ENCODE results near the gene NR3C2. TPM values are rescaled to one million over a fixed set of nuclear protein-coding genes. Genes with fewer than 3 reads are reported as not detected.

NR3C2 gene
- total and polyA plus RNA-seq, 2 experiments from 2014 or later, result 1.2 to 3.0 TPM

DNA sequence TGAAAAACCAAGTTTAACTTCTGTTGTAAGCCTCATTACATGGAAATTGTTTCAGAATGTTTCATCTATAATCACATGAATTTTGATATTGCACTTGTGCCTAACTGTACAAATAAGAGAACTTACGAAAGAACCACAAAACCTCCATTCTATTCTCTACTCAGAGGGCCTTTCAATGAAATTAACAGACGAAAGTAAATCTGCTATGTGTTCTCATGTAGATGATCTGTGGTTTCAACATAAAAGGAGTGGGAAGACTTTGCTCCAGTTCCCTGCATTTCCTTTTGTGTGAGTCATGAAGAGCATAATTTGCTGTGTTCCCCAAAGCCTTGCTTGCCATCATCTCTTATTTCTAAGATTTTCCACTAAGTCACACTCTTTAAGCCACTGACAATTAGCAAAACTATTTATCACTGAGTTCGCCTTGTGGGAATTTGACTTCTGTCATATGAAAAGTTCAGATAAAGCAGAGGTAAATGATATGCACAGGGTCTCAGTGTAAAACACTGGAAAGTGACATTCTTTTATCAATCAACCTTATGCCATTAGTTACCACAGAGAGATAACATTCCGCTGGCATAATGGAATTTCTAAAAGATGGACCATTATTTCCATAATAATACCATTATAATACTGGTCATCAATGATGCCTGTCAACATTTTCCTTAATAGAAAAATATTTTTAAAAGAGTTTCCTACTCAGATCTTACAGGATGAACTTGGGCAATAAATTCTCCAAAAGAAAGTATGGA, 329.8 kb downstream of the NR3C2 start:
- peaks cover 3% of the 10 kb centered on the region; the same call in 2 of the 3 replicates for H3K9me3 Mint-ChIP-seq
- Histone ChIP-seq H3K4me2 (peak overlapping the region; percentile 25; the same call in 1 of the 2 replicates), H3K9me2 (ENCODE audit: insufficient read depth) (peaks cover 8% of the 10 kb centered on the region; the same call in 1 of the 2 replicates), H3K79me2 (replicated peaks; ENCODE audit: insufficient read depth) (no peaks in the 10 kb centered on the region), H3K27ac (ENCODE audit: low read depth) (no peak overlapping the region), H3K27me3 (ENCODE audit: insufficient read depth) (no peaks in the 10 kb centered on the region), H4K20me1 (replicated peaks; ENCODE audit: insufficient read depth) (no peaks in the 10 kb centered on the region), H3K4me3 (no peak overlapping the region), H2AFZ (no peak overlapping the region), H3F3A (replicated peaks; ENCODE audit: low read depth) (no peaks in the 10 kb centered on the region), H3K36me3 (ENCODE audit: insufficient read depth) (no peaks in the 10 kb centered on the region), H3K4me1 (ENCODE audit: insufficient read depth) (peaks cover 27% of the 10 kb centered on the region)
- H3K27me3 Mint-ChIP-seq (ENCODE audit: insufficient read depth, low read depth, poor library complexity), result peaks cover 4% of the 10 kb centered on the region
- DNase-seq (ENCODE audit: low spot score) (no peak), ATAC-seq (no peak)
- peaks cover 26% of the 10 kb centered on the region for H3K4me1 Mint-ChIP-seq
- no peak for TF ChIP-seq ZNF462 (CRISPR knock-in tag; IDR thresholded peaks at IDR 0.05)
- no peak for TF ChIP-seq EZH2 (IDR thresholded peaks at IDR 0.05; ENCODE audit: low read depth, unreplicated experiment)
- TF ChIP-seq POLR2AphosphoS5 (IDR thresholded peaks at IDR 0.05; ENCODE audit: low read depth), result no peak
- TF ChIP-seq, protein P1, sequence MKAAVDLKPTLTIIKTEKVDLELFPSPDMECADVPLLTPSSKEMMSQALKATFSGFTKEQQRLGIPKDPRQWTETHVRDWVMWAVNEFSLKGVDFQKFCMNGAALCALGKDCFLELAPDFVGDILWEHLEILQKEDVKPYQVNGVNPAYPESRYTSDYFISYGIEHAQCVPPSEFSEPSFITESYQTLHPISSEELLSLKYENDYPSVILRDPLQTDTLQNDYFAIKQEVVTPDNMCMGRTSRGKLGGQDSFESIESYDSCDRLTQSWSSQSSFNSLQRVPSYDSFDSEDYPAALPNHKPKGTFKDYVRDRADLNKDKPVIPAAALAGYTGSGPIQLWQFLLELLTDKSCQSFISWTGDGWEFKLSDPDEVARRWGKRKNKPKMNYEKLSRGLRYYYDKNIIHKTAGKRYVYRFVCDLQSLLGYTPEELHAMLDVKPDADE (IDR thresholded peaks at IDR 0.05), result no peak
- TF ChIP-seq ZNF114 (CRISPR knock-in tag; IDR thresholded peaks at IDR 0.05), result no peak
- no peak for TF ChIP-seq EZH2phosphoT487 (IDR thresholded peaks at IDR 0.05; ENCODE audit: unreplicated experiment)
- TF ChIP-seq, protein P2, sequence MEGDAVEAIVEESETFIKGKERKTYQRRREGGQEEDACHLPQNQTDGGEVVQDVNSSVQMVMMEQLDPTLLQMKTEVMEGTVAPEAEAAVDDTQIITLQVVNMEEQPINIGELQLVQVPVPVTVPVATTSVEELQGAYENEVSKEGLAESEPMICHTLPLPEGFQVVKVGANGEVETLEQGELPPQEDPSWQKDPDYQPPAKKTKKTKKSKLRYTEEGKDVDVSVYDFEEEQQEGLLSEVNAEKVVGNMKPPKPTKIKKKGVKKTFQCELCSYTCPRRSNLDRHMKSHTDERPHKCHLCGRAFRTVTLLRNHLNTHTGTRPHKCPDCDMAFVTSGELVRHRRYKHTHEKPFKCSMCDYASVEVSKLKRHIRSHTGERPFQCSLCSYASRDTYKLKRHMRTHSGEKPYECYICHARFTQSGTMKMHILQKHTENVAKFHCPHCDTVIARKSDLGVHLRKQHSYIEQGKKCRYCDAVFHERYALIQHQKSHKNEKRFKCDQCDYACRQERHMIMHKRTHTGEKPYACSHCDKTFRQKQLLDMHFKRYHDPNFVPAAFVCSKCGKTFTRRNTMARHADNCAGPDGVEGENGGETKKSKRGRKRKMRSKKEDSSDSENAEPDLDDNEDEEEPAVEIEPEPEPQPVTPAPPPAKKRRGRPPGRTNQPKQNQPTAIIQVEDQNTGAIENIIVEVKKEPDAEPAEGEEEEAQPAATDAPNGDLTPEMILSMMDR (conservative IDR thresholded peaks at IDR 0.05; ENCODE audit: low read depth in 2 of 2), result no peak
- no peak for TF ChIP-seq STAT1 (IDR thresholded peaks at IDR 0.05; ENCODE audit: unreplicated experiment)
- TF ChIP-seq JUNB (IDR thresholded peaks at IDR 0.05; ENCODE audit: unreplicated experiment), result no peak
- TF ChIP-seq CREB1 (CRISPR knock-in tag; IDR thresholded peaks at IDR 0.05; ENCODE audit: low read depth), result no peak
- no peak for TF ChIP-seq REST (IDR thresholded peaks at IDR 0.05; ENCODE audit: unreplicated experiment)
- TF ChIP-seq ZNF331 (CRISPR knock-in tag; IDR thresholded peaks at IDR 0.05; ENCODE audit: low read depth), result no peak
- TF ChIP-seq NANOG (IDR thresholded peaks at IDR 0.05; ENCODE audit: borderline replicate concordance), result no peak
- H3K27ac Mint-ChIP-seq, result no peak overlapping the region
- H3K36me3 Mint-ChIP-seq (ENCODE audit: low read depth), result no peaks in the 10 kb centered on the region; the same call in 2 of the 3 replicates
- H3K4me3 Mint-ChIP-seq, result no peak overlapping the region
